HCT116 (cell line): Measurements from ENCODE around the gene STPG1. TPM values are rescaled to one million over a fixed set of nuclear protein-coding genes. Genes with fewer than 3 reads are reported as not detected.

Source experiments
- ATAC-seq: fragments of 200-7000 bp; cut with Tn5 transposase; 2 replicates; pipeline ENCODE4 v1.9.1; 2020; ENCODE audit warnings: mild to moderate bottlenecking, moderate library complexity
- BruUV-seq: library from RNA; stranded (reverse); fragments of 400-500 nt; replicated peaks from 2 replicates; lab custom pipeline; 2021; lab: Mats Ljungman, UMichigan
- CTCF ChIA-PET: fragments of 300-600 bp; sonication (Branson Sonifier 250); formaldehyde crosslinking; loops from one replicate; lab custom pipeline; 2021; ENCODE audit warnings: antibody characterized with exemption; lab: Charles Lee
- POLR2A ChIA-PET: fragments of 300-600, 350-600 bp; sonication (Branson Sonifier 250); formaldehyde crosslinking; loops from one replicate; lab custom pipeline; 2021; ENCODE audit warnings: antibody characterized with exemption; lab: Charles Lee
- RAD21 ChIA-PET, 2 experiments: fragments of 300-600 bp; sonication (Branson Sonifier 250); formaldehyde crosslinking; loops; one replicate each; lab custom pipeline; 2023; ENCODE audit warnings: low total read pairs in 2 of 2; ENCODE audit not compliant: uncharacterized antibody in 2 of 2, unreplicated experiment in 2 of 2, low non-redundant PET in 1 of 2; lab: Charles Lee
- DNase-seq: peaks from one replicate; pipeline ENCODE4 v3.0.0-alpha.2; 2010; ENCODE audit warnings: low read depth, low spot score
- H2AFZ ChIP-seq: fragments of 200-600 bp; shearing (Covaris generic), sonication (generic); 2 replicates; pipeline ENCODE4 v1.6.1; 2017; ENCODE audit warnings: low read depth, mixed run types, mixed read lengths, antibody characterized with exemption, low read length; ENCODE audit not compliant: poor library complexity, severe bottlenecking
- H3K27ac ChIP-seq: 2 replicates; pipeline ENCODE4 v1.5.1; 2012; ENCODE audit warnings: low read depth, low read length
- H3K27me3 ChIP-seq: fragments of 200-600 bp; sonication (generic); 2 replicates; pipeline ENCODE4 v1.6.1; 2016; ENCODE audit warnings: mixed run types, low read length, mixed read lengths; ENCODE audit not compliant: insufficient read depth
- H3K36me3 ChIP-seq, 2 experiments: fragments of 200-500 bp in 1 of 2; fragments of 200-600 bp in 1 of 2; sonication (Bioruptor generic) in 1 of 2; sonication (generic) in 1 of 2; 2 replicates each; pipeline versions ENCODE4 v1.5.1 to v1.6.1; 2014 to 2016; ENCODE audit warnings: low read length in 2 of 2, inconsistent platforms in 1 of 2, mixed read lengths in 1 of 2, mixed run types in 1 of 2; ENCODE audit not compliant: insufficient read depth in 2 of 2, control insufficient read depth in 1 of 2
- H3K4me1 ChIP-seq, 2 experiments: fragments of 200-600 bp in 1 of 2; sonication (generic) in 1 of 2; 2 replicates each; pipeline versions ENCODE4 v1.5.1 to v1.6.1; 2012 to 2017; ENCODE audit warnings: low read length in 2 of 2, inconsistent platforms in 1 of 2, mild to moderate bottlenecking in 1 of 2, mixed read lengths in 1 of 2, mixed run types in 1 of 2, moderate library complexity in 1 of 2; ENCODE audit not compliant: insufficient read depth in 2 of 2, control insufficient read depth in 1 of 2
- H3K4me2 ChIP-seq: fragments of 200-600 bp; sonication (generic); 2 replicates; pipeline ENCODE4 v1.6.1; 2017; ENCODE audit warnings: mixed run types, low read length, mixed read lengths
- H3K4me3 ChIP-seq, 2 experiments: fragments of 200-600 bp in 1 of 2; sonication (generic) in 1 of 2; replicated peaks in 1 of 2; 2 replicates each; pipeline ENCODE4 v1.5.1; 2011 to 2016; ENCODE audit warnings: low read length in 2 of 2, control low read depth in 1 of 2, low read depth in 1 of 2, mild to moderate bottlenecking in 1 of 2, mixed read lengths in 1 of 2, mixed run types in 1 of 2
- H3K79me2 ChIP-seq: fragments of 200-600 bp; sonication (generic); 2 replicates; pipeline ENCODE4 v1.6.1; 2017; ENCODE audit warnings: mild to moderate bottlenecking, mixed run types, low read length, moderate library complexity, mixed read lengths; ENCODE audit not compliant: insufficient read depth
- H3K9ac ChIP-seq: fragments of 200-600 bp; sonication (generic); 2 replicates; pipeline ENCODE4 v1.6.1; 2016; ENCODE audit warnings: low read length, mixed read lengths
- H3K9me2 ChIP-seq: fragments of 200-600 bp; sonication (generic), shearing (Covaris generic); 2 replicates; pipeline ENCODE4 v1.6.1; 2017; ENCODE audit warnings: mixed run types, mild to moderate bottlenecking, moderate library complexity; ENCODE audit not compliant: insufficient read depth
- H3K9me3 ChIP-seq, 2 experiments: fragments of 200-500 bp in 1 of 2; fragments of 200-600 bp in 1 of 2; sonication (Bioruptor generic) in 1 of 2; sonication (generic) in 1 of 2; 2 replicates each; pipeline ENCODE4 v1.6.1; 2014 to 2017; ENCODE audit warnings: low read length in 2 of 2, mixed read lengths in 2 of 2, inconsistent platforms in 1 of 2, low read depth in 1 of 2, mild to moderate bottlenecking in 1 of 2, mixed run types in 1 of 2, moderate library complexity in 1 of 2; ENCODE audit not compliant: control insufficient read depth in 1 of 2, insufficient read depth in 1 of 2
- H4K20me1 ChIP-seq: fragments of 200-600 bp; sonication (generic), shearing (Covaris generic); 2 replicates; pipeline ENCODE4 v1.6.1; 2017; ENCODE audit warnings: mixed run types, mild to moderate bottlenecking, moderate library complexity; ENCODE audit not compliant: insufficient read depth
- ATF3 ChIP-seq: IDR thresholded peaks from 2 replicates; pipeline ENCODE4 v1.6.1; 2012
- CEBPB ChIP-seq: IDR thresholded peaks from 2 replicates; pipeline ENCODE4 v1.6.1; 2012; ENCODE audit warnings: low read depth
- CTCF ChIP-seq, 3 experiments: fragments of 200-600 bp in 1 of 3; sonication (generic) in 1 of 3; IDR thresholded peaks in 2 of 3; conservative IDR thresholded peaks in 1 of 3; 2 replicates each; pipeline ENCODE4 v1.5.1; 2012 to 2017; ENCODE audit warnings: low read depth in 2 of 3, low read length in 2 of 3, antibody characterized with exemption in 1 of 3, borderline replicate concordance in 1 of 3, control low read depth in 1 of 3, mild to moderate bottlenecking in 1 of 3, mixed read lengths in 1 of 3, mixed run types in 1 of 3, moderate library complexity in 1 of 3; ENCODE audit not compliant: insufficient read depth in 1 of 3
- EGR1 ChIP-seq: IDR thresholded peaks from 2 replicates; pipeline ENCODE4 v1.6.1; 2012; ENCODE audit warnings: low read depth
- ELF1 ChIP-seq: IDR thresholded peaks from 2 replicates; pipeline ENCODE4 v1.6.1; 2012; ENCODE audit warnings: low read depth, borderline replicate concordance
- EZH2 ChIP-seq: fragments of 200-600 bp; sonication (generic); IDR thresholded peaks from 2 replicates; pipeline ENCODE4 v1.6.1; 2017; ENCODE audit warnings: antibody characterized with exemption, mixed run types
- REST ChIP-seq: IDR thresholded peaks from 2 replicates; pipeline ENCODE4 v1.6.1; 2012; ENCODE audit warnings: low read depth
- SIN3A ChIP-seq: IDR thresholded peaks from 2 replicates; pipeline ENCODE4 v1.6.1; 2012; ENCODE audit warnings: low read depth
- ZBTB33 ChIP-seq: IDR thresholded peaks from 2 replicates; pipeline ENCODE4 v1.6.1; 2011; ENCODE audit warnings: mild to moderate bottlenecking, low read length, moderate library complexity; ENCODE audit not compliant: insufficient replicate concordance; ENCODE audit errors: extremely low read depth
- ZNF274 ChIP-seq: fragments of 200-500 bp; sonication (Bioruptor generic); IDR thresholded peaks from 2 replicates; pipeline ENCODE4 v1.6.1; 2014; ENCODE audit warnings: mild to moderate bottlenecking, low read depth, low read length, inconsistent platforms
- intact Hi-C: fragments of 100-400 bp; cut with micrococcal nuclease; formaldehyde crosslinking; loops from 2 replicates; pipeline ENCODE4 v1.10.0; 2022
- total RNA-seq: library from RNA; stranded (reverse); gene quantifications from one replicate; pipeline ENCODE4 v1.2.1, GENCODE V29; 2021; ENCODE audit not compliant: unreplicated experiment

Gene STPG1
- total RNA-seq, 1 experiment from 2014 or later = 13.4 TPM

- Histone ChIP-seq H3K4me2 (no peak overlapping the region), H3K4me1 (peaks cover 0 to 15% of the 10 kb centered on the region in 2 experiments; a peak in 3 of 4 replicates), H4K20me1 (no peaks in the 10 kb centered on the region), H3K9ac (no peak overlapping the region), H3K36me3 (no peaks in the 10 kb centered on the region), H3K4me3 (no peak overlapping the region), H3K27me3 (no peaks in the 10 kb centered on the region), H3K27ac (no peak overlapping the region), H3K9me2 (no peaks in the 10 kb centered on the region), H3K9me3 (no peaks in the 10 kb centered on the region), H3K79me2 (no peaks in the 10 kb centered on the region), H2AFZ (no peak overlapping the region)
- ChIA-PET POLR2A (no interaction called here), RAD21 (no interaction called here), CTCF (interaction anchor here (1.0 kb wide), 1 partner anchor 27 kb away, joined by 3 read pairs; the partner anchor contains the start of gene NIPAL3)
- no peak for ATAC-seq
- no peak for DNase-seq
- intact Hi-C loops = no loop called here
- no peak for TF ChIP-seq EZH2
- TF ChIP-seq ZBTB33 = no peak
- TF ChIP-seq EGR1 = no peak
- TF ChIP-seq ZNF274 = no peak
- TF ChIP-seq REST = no peak
- no peak for TF ChIP-seq SIN3A
- TF ChIP-seq CEBPB = no peak
- TF ChIP-seq CTCF (IDR thresholded peaks at IDR 0.05 in 2 of 3, conservative IDR thresholded peaks at IDR 0.05 in 1 of 3; ENCODE audit: borderline replicate concordance in 1 of 3, insufficient read depth in 1 of 3, low read depth in 2 of 3, low read length in 2 of 3) = no peak
- no peak for TF ChIP-seq ELF1
- TF ChIP-seq ATF3 = no peak
- no TSS peak for BruUV-seq
Observed at GRCh38 chr1:24441996-24442668, 28.6 kb upstream of the STPG1 start.
